ENCODE measurements around the gene PPP1R3A. TPM values are rescaled to one million over a fixed set of nuclear protein-coding genes. Genes with fewer than 3 reads are reported as not detected.

PPP1R3A gene
- total and polyA plus RNA-seq, 2 of the 4 experiments (the other 2 are of a cell fraction) = not detected

DNA sequence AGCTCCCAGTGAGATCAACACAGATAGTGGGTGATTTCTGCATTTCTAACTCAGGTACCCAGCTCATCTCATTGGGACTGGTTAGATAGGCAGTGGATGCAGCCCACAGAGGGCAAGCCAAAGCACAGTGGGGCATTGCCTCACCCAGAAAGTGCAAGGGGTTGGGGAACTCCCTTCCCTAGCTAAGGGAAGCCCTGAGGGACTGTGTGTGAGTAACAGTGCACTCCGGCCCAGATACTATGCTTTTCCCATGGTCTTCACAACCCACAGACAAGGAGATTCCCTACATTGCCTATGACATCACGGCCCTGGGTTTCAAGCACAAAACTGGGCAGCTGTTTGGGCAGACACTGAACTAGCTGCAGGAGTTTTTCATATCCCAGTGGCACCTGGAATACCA is 62.8 kb downstream of the PPP1R3A start:
- Histone ChIP-seq H4K20me1 (ENCODE audit: insufficient read depth, low read length) (no peaks in the 10 kb centered on the region), H4K8ac (ENCODE audit: low read depth in 2 of 2, low read length in 2 of 2) (no peak overlapping the region), H3K9me1 (ENCODE audit: insufficient read depth, low read length) (no peaks in the 10 kb centered on the region), H2AK9ac (replicated peaks; ENCODE audit: low read depth, low read length, poor library complexity) (no peak overlapping the region), H2AFZ (replicated peaks; ENCODE audit: low read length, poor library complexity) (no peak overlapping the region), H3K14ac (replicated peaks; ENCODE audit: low read depth, low read length) (no peak overlapping the region), H3K23ac (ENCODE audit: low read depth, low read length) (no peak overlapping the region), H3K9me3 (ENCODE audit: control insufficient read depth, insufficient read depth, low read length) (no peaks in the 10 kb centered on the region), H3K18ac (ENCODE audit: low read depth, low read length) (no peak overlapping the region), H3K4me2 (ENCODE audit: low read depth, low read length) (no peak overlapping the region), H3K4ac (ENCODE audit: low read depth, low read length) (no peak overlapping the region), H2BK15ac (ENCODE audit: low read depth, low read length) (no peak overlapping the region), H3K27ac (ENCODE audit: insufficient read depth, low read length) (no peak overlapping the region), H3K27me3 (ENCODE audit: control insufficient read depth, insufficient read depth, low read length) (no peaks in the 10 kb centered on the region), H2BK20ac (ENCODE audit: low read depth, low read length) (no peak overlapping the region), H2BK5ac (ENCODE audit: low read depth, low read length, poor library complexity, severe bottlenecking) (no peak overlapping the region), H3K79me1 (ENCODE audit: low read depth in 1 of 2, low read length in 2 of 2) (no peaks in the 10 kb centered on the region), H4K91ac (ENCODE audit: insufficient read depth, low read depth, low read length) (no peak overlapping the region), H2AK5ac (ENCODE audit: low read depth, low read length) (no peak overlapping the region), H4K5ac (ENCODE audit: low read depth, low read length) (no peak overlapping the region), H3K36me3 (ENCODE audit: control insufficient read depth, insufficient read depth, low read length) (no peaks in the 10 kb centered on the region), H3K4me1 (ENCODE audit: control insufficient read depth, insufficient read depth, low read length) (no peaks in the 10 kb centered on the region), H3K56ac (ENCODE audit: extremely low read depth, insufficient read depth, low read length) (no peak overlapping the region), H2BK120ac (ENCODE audit: low read depth, low read length) (no peak overlapping the region), H3K9ac (ENCODE audit: low read depth, low read length) (no peak overlapping the region), H3K4me3 (ENCODE audit: insufficient read depth, low read depth, low read length) (no peak overlapping the region)
- in situ Hi-C loops (cut with MboI; ENCODE audit: low sequenced_read_pairs) = no loop called here
- dilution Hi-C loops (cut with HindIII; ENCODE audit: low sequenced_read_pairs, unreplicated experiment) = no loop called here
- no peak for ATAC-seq (ENCODE audit: low read depth)
- ChIA-PET CTCF (no interaction called here), POLR2A (ENCODE audit: unreplicated experiment) (no interaction called here)
- TF ChIP-seq CEBPB (IDR thresholded peaks at IDR 0.05; ENCODE audit: low read depth, low read length) = no peak
- no peak for TF ChIP-seq MAZ (IDR thresholded peaks at IDR 0.05; ENCODE audit: borderline replicate concordance, low read depth, low read length)
- TF ChIP-seq BHLHE40 (IDR thresholded peaks at IDR 0.05; ENCODE audit: low read depth, low read length) = no peak
- TF ChIP-seq MXI1 (IDR thresholded peaks at IDR 0.05; ENCODE audit: borderline replicate concordance, low read depth, low read length) = no peak
- BruUV-seq (replicated peaks) = no TSS peak
- intact Hi-C loops (cut with micrococcal nuclease) = no loop called here
- WGBS, 2 experiments (ENCODE audit: extremely low coverage in 2 of 2, insufficient read length in 1 of 2) = no CpG with 5 or more reads among the region's 2 CpGs
- DNase-seq = no peak

Data from IMR-90 (cell line).